K562 (cell line): ENCODE data around the gene MAD1L1. TPM values are rescaled to one million over a fixed set of nuclear protein-coding genes. Genes with fewer than 3 reads are reported as not detected.

Experiments used
- EHMT2 ChIP-seq: fragments of 450-650 bp; IDR thresholded peaks from 2 replicates; pipeline ENCODE4 v1.6.1; 2018; ENCODE audit warnings: antibody characterized with exemption
- HDAC2 ChIP-seq: fragments of 450-650 bp; IDR thresholded peaks from 2 replicates; pipeline ENCODE4 v1.6.1; 2016; ENCODE audit warnings: mild to moderate bottlenecking
- HMGN3 ChIP-seq: IDR thresholded peaks from 2 replicates; pipeline ENCODE4 v1.6.1; 2011; ENCODE audit warnings: borderline replicate concordance, low read depth, mild to moderate bottlenecking, mixed read lengths, low read length; ENCODE audit not compliant: insufficient read length; ENCODE audit errors: extremely low read depth
- MEF2A ChIP-seq: IDR thresholded peaks from 2 replicates; pipeline ENCODE4 v1.6.1; 2011; ENCODE audit warnings: low read depth, mild to moderate bottlenecking, low read length, moderate library complexity; ENCODE audit not compliant: control insufficient read depth
- RAD51 ChIP-seq: fragments of 450-650 bp; IDR thresholded peaks from 2 replicates; pipeline ENCODE4 v1.7.1; 2016; ENCODE audit warnings: low read depth, mild to moderate bottlenecking, borderline replicate concordance
- SOX6 ChIP-seq: fragments of 450-650 bp; IDR thresholded peaks from 2 replicates; pipeline ENCODE4 v1.6.1; 2014; ENCODE audit warnings: mild to moderate bottlenecking
- TBL1XR1 ChIP-seq, 2 experiments: IDR thresholded peaks; 2 replicates each; pipeline ENCODE4 v1.6.1; 2012; ENCODE audit warnings: improper control_type of control experiment in 2 of 2, low read length in 2 of 2, mild to moderate bottlenecking in 1 of 2
- ZBTB7A ChIP-seq: IDR thresholded peaks from 2 replicates; pipeline ENCODE4 v1.6.1; 2011; ENCODE audit warnings: low read depth, mild to moderate bottlenecking, low read length, moderate library complexity, borderline replicate concordance; ENCODE audit not compliant: control insufficient read depth
- ZNF197 ChIP-seq: fragments of 200-800 bp; sonication (Bioruptor generic); IDR thresholded peaks from 2 replicates; pipeline ENCODE4 v1.6.1; 2016; ENCODE audit warnings: low read depth, missing genetic modification characterization, missing compliant biosample characterization
- polyA plus RNA-seq, 8 experiments: library from polyadenylated mRNA; depleted of rRNA in 4 of 8; stranded (reverse) in 5 of 8; unstranded in 3 of 8; fragments of >200 nt; fragmentation: Nextera tagmentation in 2 of 8; fragmentation: Illumina TruSeq in 1 of 8; extraction: Ambion mirVana in 2 of 8; extraction: Trizol in 1 of 8; gene quantifications; 2 replicates each; pipeline versions ENCODE4 v1.2.1 to v1.2.3, GENCODE V29; 2011 to 2014; ENCODE audit warnings: inconsistent platforms in 1 of 8, missing spikeins in 1 of 8
- total RNA-seq, 7 experiments: library from RNA; depleted of rRNA in 6 of 7; stranded (reverse); fragments of >200 nt in 6 of 7; fragmentation: Illumina TruSeq in 2 of 7; extraction: Trizol in 2 of 7; gene quantifications; 2 replicates each; pipeline versions ENCODE4 v1.2.1 to v1.2.3, GENCODE V29; 2011 to 2021; ENCODE audit warnings: low replicate concordance in 1 of 7
- TF ChIP-seq, protein P1 (sequence below): fragments of 450-650 bp; IDR thresholded peaks from 2 replicates; pipeline ENCODE4 v1.6.1; 2016; ENCODE audit warnings: mild to moderate bottlenecking, moderate library complexity
- TF ChIP-seq, protein P2 (sequence below): fragments of 450-650 bp; formaldehyde crosslinking; IDR thresholded peaks from 2 replicates; pipeline ENCODE4 v1.4.0; 2020; ENCODE audit warnings: mild to moderate bottlenecking, moderate library complexity
- TF ChIP-seq, protein P3 (sequence below): sonication (generic); formaldehyde crosslinking; IDR thresholded peaks from 2 replicates; pipeline ENCODE4 v1.4.0; 2020; ENCODE audit warnings: mild to moderate bottlenecking, missing genetic modification reagents

MAD1L1 gene
- total and polyA plus RNA-seq, 9 of the 15 experiments (the other 6 are each of a cell fraction or from before 2014, with no cell fraction given): 1.7 to 89.7 (median 18.0) TPM

DNA sequence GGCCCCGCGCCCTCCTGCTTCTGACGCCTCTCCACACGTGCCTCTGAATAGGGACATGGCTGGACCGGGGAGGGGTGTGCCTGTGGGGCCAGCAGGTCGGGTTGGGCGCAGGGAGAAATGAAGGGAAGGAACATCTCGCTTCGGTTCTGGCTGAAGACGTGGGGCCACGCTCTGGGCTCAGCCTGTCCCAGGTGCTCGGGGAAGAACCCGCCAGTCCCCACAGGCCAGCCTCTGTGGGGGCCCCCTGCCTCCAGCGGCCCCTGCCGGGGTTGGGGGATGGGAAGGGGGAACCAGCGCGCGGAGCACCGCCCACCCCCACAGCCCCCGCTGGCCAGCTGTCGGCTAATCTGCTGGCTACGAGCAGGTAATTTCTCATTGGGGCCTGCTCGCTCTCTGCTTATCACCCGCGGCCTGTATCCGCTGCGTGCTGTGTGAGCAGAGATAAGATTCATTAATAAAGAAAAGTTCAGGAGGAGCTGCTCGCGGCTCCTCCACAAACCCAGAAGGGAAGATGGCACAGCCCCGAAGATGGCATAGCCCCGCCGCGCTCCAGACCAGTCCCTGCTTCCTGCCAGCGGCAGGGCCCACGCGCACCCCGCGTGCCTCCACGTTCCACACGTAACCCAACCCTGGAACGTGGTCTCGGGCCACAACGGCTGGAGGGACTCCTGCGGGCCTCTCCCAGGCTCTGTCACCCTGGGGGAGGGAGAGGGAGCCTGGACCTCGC is 376.4 kb downstream of the MAD1L1 start (continued):
- TF ChIP-seq, protein P1, sequence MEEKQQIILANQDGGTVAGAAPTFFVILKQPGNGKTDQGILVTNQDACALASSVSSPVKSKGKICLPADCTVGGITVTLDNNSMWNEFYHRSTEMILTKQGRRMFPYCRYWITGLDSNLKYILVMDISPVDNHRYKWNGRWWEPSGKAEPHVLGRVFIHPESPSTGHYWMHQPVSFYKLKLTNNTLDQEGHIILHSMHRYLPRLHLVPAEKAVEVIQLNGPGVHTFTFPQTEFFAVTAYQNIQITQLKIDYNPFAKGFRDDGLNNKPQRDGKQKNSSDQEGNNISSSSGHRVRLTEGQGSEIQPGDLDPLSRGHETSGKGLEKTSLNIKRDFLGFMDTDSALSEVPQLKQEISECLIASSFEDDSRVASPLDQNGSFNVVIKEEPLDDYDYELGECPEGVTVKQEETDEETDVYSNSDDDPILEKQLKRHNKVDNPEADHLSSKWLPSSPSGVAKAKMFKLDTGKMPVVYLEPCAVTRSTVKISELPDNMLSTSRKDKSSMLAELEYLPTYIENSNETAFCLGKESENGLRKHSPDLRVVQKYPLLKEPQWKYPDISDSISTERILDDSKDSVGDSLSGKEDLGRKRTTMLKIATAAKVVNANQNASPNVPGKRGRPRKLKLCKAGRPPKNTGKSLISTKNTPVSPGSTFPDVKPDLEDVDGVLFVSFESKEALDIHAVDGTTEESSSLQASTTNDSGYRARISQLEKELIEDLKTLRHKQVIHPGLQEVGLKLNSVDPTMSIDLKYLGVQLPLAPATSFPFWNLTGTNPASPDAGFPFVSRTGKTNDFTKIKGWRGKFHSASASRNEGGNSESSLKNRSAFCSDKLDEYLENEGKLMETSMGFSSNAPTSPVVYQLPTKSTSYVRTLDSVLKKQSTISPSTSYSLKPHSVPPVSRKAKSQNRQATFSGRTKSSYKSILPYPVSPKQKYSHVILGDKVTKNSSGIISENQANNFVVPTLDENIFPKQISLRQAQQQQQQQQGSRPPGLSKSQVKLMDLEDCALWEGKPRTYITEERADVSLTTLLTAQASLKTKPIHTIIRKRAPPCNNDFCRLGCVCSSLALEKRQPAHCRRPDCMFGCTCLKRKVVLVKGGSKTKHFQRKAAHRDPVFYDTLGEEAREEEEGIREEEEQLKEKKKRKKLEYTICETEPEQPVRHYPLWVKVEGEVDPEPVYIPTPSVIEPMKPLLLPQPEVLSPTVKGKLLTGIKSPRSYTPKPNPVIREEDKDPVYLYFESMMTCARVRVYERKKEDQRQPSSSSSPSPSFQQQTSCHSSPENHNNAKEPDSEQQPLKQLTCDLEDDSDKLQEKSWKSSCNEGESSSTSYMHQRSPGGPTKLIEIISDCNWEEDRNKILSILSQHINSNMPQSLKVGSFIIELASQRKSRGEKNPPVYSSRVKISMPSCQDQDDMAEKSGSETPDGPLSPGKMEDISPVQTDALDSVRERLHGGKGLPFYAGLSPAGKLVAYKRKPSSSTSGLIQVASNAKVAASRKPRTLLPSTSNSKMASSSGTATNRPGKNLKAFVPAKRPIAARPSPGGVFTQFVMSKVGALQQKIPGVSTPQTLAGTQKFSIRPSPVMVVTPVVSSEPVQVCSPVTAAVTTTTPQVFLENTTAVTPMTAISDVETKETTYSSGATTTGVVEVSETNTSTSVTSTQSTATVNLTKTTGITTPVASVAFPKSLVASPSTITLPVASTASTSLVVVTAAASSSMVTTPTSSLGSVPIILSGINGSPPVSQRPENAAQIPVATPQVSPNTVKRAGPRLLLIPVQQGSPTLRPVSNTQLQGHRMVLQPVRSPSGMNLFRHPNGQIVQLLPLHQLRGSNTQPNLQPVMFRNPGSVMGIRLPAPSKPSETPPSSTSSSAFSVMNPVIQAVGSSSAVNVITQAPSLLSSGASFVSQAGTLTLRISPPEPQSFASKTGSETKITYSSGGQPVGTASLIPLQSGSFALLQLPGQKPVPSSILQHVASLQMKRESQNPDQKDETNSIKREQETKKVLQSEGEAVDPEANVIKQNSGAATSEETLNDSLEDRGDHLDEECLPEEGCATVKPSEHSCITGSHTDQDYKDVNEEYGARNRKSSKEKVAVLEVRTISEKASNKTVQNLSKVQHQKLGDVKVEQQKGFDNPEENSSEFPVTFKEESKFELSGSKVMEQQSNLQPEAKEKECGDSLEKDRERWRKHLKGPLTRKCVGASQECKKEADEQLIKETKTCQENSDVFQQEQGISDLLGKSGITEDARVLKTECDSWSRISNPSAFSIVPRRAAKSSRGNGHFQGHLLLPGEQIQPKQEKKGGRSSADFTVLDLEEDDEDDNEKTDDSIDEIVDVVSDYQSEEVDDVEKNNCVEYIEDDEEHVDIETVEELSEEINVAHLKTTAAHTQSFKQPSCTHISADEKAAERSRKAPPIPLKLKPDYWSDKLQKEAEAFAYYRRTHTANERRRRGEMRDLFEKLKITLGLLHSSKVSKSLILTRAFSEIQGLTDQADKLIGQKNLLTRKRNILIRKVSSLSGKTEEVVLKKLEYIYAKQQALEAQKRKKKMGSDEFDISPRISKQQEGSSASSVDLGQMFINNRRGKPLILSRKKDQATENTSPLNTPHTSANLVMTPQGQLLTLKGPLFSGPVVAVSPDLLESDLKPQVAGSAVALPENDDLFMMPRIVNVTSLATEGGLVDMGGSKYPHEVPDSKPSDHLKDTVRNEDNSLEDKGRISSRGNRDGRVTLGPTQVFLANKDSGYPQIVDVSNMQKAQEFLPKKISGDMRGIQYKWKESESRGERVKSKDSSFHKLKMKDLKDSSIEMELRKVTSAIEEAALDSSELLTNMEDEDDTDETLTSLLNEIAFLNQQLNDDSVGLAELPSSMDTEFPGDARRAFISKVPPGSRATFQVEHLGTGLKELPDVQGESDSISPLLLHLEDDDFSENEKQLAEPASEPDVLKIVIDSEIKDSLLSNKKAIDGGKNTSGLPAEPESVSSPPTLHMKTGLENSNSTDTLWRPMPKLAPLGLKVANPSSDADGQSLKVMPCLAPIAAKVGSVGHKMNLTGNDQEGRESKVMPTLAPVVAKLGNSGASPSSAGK: peak; percentile 95
- TF ChIP-seq ZBTB7A (peak; percentile 99), EHMT2 (no peak), HMGN3 (peak; percentile 100), TBL1XR1 (IDR thresholded peaks at IDR 0.05; ENCODE audit: low read length in 2 of 2) (peak; percentile 66 to 87; a peak in 3 of 4 replicates), RAD51 (peak; percentile 6; the same call in 1 of the 2 replicates), ZNF197 (CRISPR knock-in tag) (peak; percentile 82), SOX6 (peak; percentile 97), MEF2A (peak; percentile 61; the same call in 1 of the 2 replicates), HDAC2 (peak; percentile 78)
- TF ChIP-seq, protein P2, sequence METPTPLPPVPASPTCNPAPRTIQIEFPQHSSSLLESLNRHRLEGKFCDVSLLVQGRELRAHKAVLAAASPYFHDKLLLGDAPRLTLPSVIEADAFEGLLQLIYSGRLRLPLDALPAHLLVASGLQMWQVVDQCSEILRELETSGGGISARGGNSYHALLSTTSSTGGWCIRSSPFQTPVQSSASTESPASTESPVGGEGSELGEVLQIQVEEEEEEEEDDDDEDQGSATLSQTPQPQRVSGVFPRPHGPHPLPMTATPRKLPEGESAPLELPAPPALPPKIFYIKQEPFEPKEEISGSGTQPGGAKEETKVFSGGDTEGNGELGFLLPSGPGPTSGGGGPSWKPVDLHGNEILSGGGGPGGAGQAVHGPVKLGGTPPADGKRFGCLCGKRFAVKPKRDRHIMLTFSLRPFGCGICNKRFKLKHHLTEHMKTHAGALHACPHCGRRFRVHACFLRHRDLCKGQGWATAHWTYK (CRISPR knock-in tag): 0 out of 2 replicates have a peak, but pooled peaks have one; percentile 69
- TF ChIP-seq, protein P3, sequence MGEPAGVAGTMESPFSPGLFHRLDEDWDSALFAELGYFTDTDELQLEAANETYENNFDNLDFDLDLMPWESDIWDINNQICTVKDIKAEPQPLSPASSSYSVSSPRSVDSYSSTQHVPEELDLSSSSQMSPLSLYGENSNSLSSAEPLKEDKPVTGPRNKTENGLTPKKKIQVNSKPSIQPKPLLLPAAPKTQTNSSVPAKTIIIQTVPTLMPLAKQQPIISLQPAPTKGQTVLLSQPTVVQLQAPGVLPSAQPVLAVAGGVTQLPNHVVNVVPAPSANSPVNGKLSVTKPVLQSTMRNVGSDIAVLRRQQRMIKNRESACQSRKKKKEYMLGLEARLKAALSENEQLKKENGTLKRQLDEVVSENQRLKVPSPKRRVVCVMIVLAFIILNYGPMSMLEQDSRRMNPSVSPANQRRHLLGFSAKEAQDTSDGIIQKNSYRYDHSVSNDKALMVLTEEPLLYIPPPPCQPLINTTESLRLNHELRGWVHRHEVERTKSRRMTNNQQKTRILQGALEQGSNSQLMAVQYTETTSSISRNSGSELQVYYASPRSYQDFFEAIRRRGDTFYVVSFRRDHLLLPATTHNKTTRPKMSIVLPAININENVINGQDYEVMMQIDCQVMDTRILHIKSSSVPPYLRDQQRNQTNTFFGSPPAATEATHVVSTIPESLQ: peak; percentile 47; the same call in 1 of the 2 replicates
